ENCODE results near the gene MAVS. TPM values are rescaled to one million over a fixed set of nuclear protein-coding genes. Genes with fewer than 3 reads are reported as not detected.
"Not testable (repeated sequence)": the region's sequence is repeated elsewhere in the genome, so short reads cannot be mapped to it uniquely, and the experiment has no call there.

MAVS gene
- total RNA-seq, 4 donors from 2014 or later, result 14.9 to 31.3 (median 17.2) TPM

DNA sequence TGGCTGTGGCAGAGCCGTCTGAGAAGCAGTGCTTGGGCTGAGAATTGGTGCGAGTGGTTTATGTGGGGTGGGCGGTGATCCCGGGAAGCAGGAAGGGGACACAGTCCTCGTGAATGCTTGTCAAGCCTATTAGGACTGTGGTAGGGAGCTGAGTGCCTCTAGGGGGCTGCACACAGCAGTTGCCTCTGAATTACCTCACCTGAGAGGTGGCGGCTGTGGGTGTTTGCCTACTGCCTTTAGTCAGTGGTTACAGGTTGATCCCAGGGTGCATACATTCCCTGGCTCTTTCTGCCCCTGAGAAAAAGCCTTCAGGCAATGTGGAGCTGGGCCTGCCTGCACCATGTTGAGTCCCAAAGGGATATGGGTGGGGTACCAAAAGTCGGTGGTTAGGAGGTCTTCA is 21.1 kb upstream of the MAVS start:
- H3K4me1 ChIP-seq, result peaks cover 6 to 13% (median 6%) of the 10 kb centered on the region in 3 donors
- H3K36me3 ChIP-seq, result peaks cover 13 to 68% (median 22%) of the 10 kb centered on the region in 3 donors
- intact Hi-C loops (cut with DNase I), result no loop called here
- H3K27ac ChIP-seq, result no peak overlapping the region
- H3K4me3 ChIP-seq, result no peak overlapping the region
- TF ChIP-seq POLR2A (IDR thresholded peaks at IDR 0.05), result no peak
- TF ChIP-seq, protein P1, sequence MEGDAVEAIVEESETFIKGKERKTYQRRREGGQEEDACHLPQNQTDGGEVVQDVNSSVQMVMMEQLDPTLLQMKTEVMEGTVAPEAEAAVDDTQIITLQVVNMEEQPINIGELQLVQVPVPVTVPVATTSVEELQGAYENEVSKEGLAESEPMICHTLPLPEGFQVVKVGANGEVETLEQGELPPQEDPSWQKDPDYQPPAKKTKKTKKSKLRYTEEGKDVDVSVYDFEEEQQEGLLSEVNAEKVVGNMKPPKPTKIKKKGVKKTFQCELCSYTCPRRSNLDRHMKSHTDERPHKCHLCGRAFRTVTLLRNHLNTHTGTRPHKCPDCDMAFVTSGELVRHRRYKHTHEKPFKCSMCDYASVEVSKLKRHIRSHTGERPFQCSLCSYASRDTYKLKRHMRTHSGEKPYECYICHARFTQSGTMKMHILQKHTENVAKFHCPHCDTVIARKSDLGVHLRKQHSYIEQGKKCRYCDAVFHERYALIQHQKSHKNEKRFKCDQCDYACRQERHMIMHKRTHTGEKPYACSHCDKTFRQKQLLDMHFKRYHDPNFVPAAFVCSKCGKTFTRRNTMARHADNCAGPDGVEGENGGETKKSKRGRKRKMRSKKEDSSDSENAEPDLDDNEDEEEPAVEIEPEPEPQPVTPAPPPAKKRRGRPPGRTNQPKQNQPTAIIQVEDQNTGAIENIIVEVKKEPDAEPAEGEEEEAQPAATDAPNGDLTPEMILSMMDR (IDR thresholded peaks at IDR 0.05), result no peak
- no peak for DNase-seq
- H3K27me3 ChIP-seq, result no peaks in the 10 kb centered on the region
- H3K9me3 ChIP-seq, result no peaks in the 10 kb centered on the region
- 72 to 81% methylated on average over 5 of the region's 7 CpGs for WGBS, 2 donors

DNA sequence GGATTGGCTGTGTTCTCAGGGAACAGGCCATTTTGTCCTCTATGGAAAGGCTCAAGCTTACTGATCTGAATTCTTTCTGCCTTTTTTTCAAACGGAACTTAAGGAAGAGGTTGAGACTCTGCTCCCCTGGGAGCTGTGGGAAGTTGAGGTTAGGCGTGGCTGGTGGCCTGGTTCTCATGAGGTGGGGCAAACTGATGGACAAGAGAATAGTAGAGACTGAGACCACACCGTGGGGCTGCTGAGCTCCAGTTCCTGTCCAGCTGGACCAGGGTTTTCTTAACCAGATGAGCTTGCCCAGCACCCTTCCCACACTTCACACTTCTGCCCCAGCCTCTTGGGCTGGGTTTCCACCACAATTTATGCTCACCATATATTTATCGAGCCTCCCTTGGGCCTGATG is 20.2 kb upstream of the MAVS start:
- Histone ChIP-seq H3K4me3 (no peak overlapping the region), H3K27me3 (no peaks in the 10 kb centered on the region), H3K9me3 (no peaks in the 10 kb centered on the region), H3K27ac (no peak overlapping the region), H3K4me1 (peaks cover 2 to 7% (median 3%) of the 10 kb centered on the region in 3 donors), H3K36me3 (peaks cover 13 to 68% (median 22%) of the 10 kb centered on the region in 3 donors)
- intact Hi-C loops (cut with DNase I), result no loop called here
- no peak for DNase-seq
- WGBS, 2 donors, result 40 to 77% methylated on average over 1 to 3 of the region's 4 CpGs
- TF ChIP-seq POLR2A (IDR thresholded peaks at IDR 0.05), result no peak
- TF ChIP-seq, protein P1 (IDR thresholded peaks at IDR 0.05), result no peak

DNA sequence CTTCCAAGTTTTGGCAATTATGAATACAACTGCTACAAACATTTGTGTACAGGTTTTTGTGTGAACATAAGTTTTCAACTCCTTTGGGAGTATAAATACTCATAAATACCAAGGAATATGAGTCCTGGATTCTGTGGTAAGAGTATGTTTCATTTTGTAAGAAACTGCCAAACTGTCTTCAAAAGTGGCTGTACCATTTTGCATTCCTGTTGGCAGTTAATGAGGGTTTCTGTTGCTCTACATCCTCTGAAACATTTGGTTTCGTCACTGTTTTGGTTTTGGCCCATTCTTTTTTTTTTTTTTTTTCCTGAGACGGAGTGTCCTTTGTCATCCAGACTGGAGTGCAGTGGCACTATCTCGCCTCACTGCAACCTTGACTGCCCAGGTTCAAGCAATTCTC is 17.8 kb upstream of the MAVS start:
- Histone ChIP-seq H3K36me3 (peaks cover 5 to 54% (median 12%) of the 10 kb centered on the region in 3 donors), H3K9me3 (no peaks in the 10 kb centered on the region), H3K27ac (no peak overlapping the region), H3K27me3 (no peaks in the 10 kb centered on the region), H3K4me1 (no peaks in the 10 kb centered on the region), H3K4me3 (no peak overlapping the region)
- intact Hi-C loops (cut with DNase I), result no loop called here
- TF ChIP-seq, protein P1 (IDR thresholded peaks at IDR 0.05), result no peak
- TF ChIP-seq POLR2A (IDR thresholded peaks at IDR 0.05), result no peak
- DNase-seq, result no peak
- 79 to 88% methylated on average over 3 of the region's 3 CpGs for WGBS, 2 donors

DNA sequence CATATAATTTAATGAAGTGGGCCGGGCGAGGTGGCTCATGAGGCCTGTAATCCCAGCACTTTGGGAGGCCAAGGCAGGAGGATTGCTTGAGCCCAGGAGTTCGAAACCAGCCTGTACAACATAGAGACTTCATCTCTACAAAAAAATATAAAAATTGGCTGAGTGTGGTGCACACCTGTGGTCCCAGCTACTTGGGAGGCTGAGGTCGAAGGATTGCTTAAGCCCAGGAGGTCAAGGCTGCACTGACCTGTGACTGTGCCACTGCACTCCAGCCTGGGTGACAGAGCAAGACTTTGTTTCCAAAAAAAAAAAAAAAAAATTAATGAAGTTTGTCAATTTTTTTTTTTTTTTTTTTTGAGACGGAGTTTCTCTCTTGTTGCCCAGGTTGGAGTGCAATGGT is 16.7 kb upstream of the MAVS start:
- DNase-seq; H3K27ac ChIP-seq; H3K27me3 ChIP-seq; intact Hi-C loops (cut with DNase I); H3K4me1 ChIP-seq; H3K4me3 ChIP-seq; H3K9me3 ChIP-seq: not testable (repeated sequence)
- WGBS, 2 donors, result 83 to 92% methylated on average over 4 to 5 of the region's 5 CpGs
- peaks cover 0 to 50% (median 4%) of the 10 kb centered on the region in 3 donors for H3K36me3 ChIP-seq

DNA sequence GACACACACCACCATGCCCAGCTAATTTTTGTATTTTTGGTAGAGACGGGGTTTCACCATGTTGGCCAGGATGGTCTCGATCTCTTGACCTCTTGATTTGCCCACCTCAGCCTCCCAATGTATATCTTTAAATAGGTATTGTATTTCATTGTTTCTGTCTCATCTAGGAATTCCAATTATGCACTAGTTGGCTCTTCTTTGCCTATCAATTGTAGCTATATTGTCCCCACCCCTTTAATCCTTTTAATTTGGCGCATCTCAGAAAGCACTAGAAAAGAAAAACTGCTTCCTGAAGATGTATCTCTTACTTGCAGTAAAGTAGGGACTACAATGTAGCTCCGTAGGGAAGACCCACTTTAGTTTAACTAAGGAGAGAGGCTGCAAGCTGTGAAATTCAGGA is 10.5 kb upstream of the MAVS start:
- intact Hi-C loops (cut with DNase I), result no loop called here
- Histone ChIP-seq H3K4me3 (no peak overlapping the region), H3K9me3 (no peaks in the 10 kb centered on the region), H3K27me3 (no peaks in the 10 kb centered on the region), H3K27ac (no peak overlapping the region), H3K4me1 (no peaks in the 10 kb centered on the region), H3K36me3 (peaks cover 0 to 16% (median 0%) of the 10 kb centered on the region in 3 donors)
- DNase-seq, result no peak
- TF ChIP-seq, protein P1 (IDR thresholded peaks at IDR 0.05), result no peak
- TF ChIP-seq POLR2A (IDR thresholded peaks at IDR 0.05), result no peak
- WGBS, 2 donors, result 91 to 96% methylated on average over 4 of the region's 4 CpGs

DNA sequence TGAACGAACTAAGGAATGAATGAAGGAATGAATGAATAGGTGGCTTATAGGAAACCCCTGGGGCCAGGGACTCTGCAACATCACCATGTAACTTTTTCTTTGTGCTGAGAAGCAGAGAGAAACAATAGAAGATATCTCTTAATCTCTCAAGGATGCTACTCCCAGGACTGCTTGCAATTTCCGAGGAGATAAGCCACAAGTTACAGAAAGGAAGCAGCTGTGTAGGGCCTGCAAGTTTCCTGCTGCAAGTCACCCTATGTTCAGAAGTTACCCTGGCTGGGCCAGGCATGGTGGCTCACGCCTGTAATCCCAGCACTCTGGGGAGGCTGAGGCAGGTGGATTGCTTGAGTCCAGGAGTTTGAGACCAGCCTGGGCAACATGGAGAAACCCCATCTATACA is 7.3 kb upstream of the MAVS start:
- WGBS, 2 donors, result 73 to 74% methylated on average over 3 of the region's 3 CpGs
- Histone ChIP-seq H3K4me3 (no peak overlapping the region), H3K27ac (no peak overlapping the region), H3K27me3 (no peaks in the 10 kb centered on the region), H3K36me3 (peaks cover 0 to 6% (median 0%) of the 10 kb centered on the region in 3 donors), H3K4me1 (no peaks in the 10 kb centered on the region), H3K9me3 (no peaks in the 10 kb centered on the region)
- intact Hi-C loops (cut with DNase I), result no loop called here
- TF ChIP-seq, protein P1 (IDR thresholded peaks at IDR 0.05), result no peak
- TF ChIP-seq POLR2A (IDR thresholded peaks at IDR 0.05), result no peak
- DNase-seq, result no peak

DNA sequence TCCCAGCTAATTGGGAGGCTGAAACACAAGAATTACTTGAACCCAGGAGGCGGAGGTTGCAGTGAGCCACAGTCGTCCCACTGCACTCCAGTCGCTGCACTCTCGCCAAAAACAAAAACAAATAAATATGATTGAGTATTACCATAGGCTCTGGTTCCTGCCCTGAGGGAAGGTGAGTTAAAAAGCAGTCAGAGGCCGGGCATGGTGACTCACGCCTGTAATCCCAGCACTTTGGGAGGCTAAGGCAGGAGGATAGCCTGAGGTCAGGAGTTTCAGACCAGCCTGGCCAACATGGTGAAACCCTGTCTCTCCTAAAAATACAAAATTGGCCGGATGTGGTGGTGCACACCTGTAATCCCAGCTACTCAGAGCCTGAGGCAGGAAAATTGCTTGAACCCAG is 6.4 kb upstream of the MAVS start:
- DNase-seq; H3K27me3 ChIP-seq; H3K4me1 ChIP-seq; H3K9me3 ChIP-seq; intact Hi-C loops (cut with DNase I); H3K36me3 ChIP-seq; H3K27ac ChIP-seq; H3K4me3 ChIP-seq: not testable (repeated sequence)
- WGBS, 2 donors, result 49 to 71% methylated on average over 6 to 7 of the region's 7 CpGs

Data from esophagus squamous epithelium (tissue), 5 donors.